Measurements from ENCODE around the gene SAT1. TPM values are rescaled to one million over a fixed set of nuclear protein-coding genes. Genes with fewer than 3 reads are reported as not detected.

The SAT1 gene
- total RNA-seq, 1 experiment from 2014 or later, result 55.2 TPM

- Histone ChIP-seq H3K4me2 (ENCODE audit: insufficient read depth, insufficient read length, low read length) (no peak overlapping the region), H2AK5ac (ENCODE audit: insufficient read length, low read length) (no peak overlapping the region), H2BK20ac (ENCODE audit: low read depth, low read length, poor library complexity, severe bottlenecking) (no peak overlapping the region), H4K5ac (ENCODE audit: insufficient read length, low read depth, low read length) (no peak overlapping the region), H4K91ac (ENCODE audit: insufficient read length, low read depth, low read length) (no peak overlapping the region), H3K27me3 (ENCODE audit: insufficient read depth, low read length) (no peaks in the 10 kb centered on the region), H4K8ac (replicated peaks; ENCODE audit: insufficient read length, low read depth, low read length) (no peak overlapping the region), H3K56ac (ENCODE audit: insufficient read length, low read depth, low read length) (no peak overlapping the region), H4K20me1 (ENCODE audit: control insufficient read depth, insufficient read depth, insufficient read length) (no peaks in the 10 kb centered on the region), H2BK120ac (ENCODE audit: low read depth, low read length, poor library complexity, severe bottlenecking) (no peak overlapping the region), H3K18ac (ENCODE audit: insufficient read length, low read depth, low read length) (no peak overlapping the region), H3K9ac (ENCODE audit: extremely low read depth, insufficient read length, low read length) (no peak overlapping the region), H3K4me1 (ENCODE audit: insufficient read depth, low read length) (no peaks in the 10 kb centered on the region), H3K79me2 (ENCODE audit: insufficient read depth, low read length) (no peaks in the 10 kb centered on the region), H2BK5ac (ENCODE audit: insufficient read length, low read length) (no peak overlapping the region), H3K79me1 (ENCODE audit: insufficient read depth, low read depth, low read length, poor library complexity, severe bottlenecking) (no peaks in the 10 kb centered on the region), H3K27ac (ENCODE audit: insufficient read length, low read depth, low read length) (no peak overlapping the region), H3K23me2 (ENCODE audit: insufficient read length, low read depth, low read length, poor library complexity, severe bottlenecking) (no peaks in the 10 kb centered on the region), H2BK12ac (ENCODE audit: insufficient read length, low read depth, low read length) (no peak overlapping the region), H3K9me3 (ENCODE audit: control insufficient read depth, low read depth, low read length) (no peaks in the 10 kb centered on the region), H3T11ph (ENCODE audit: low read length) (no peak overlapping the region), H3K23ac (ENCODE audit: insufficient read length, low read depth, low read length) (no peak overlapping the region), H3K4ac (ENCODE audit: low read depth, low read length) (no peak overlapping the region), H3K14ac (ENCODE audit: insufficient read depth, low read length) (no peak overlapping the region), H2AFZ (ENCODE audit: low read length) (no peak overlapping the region), H2BK15ac (ENCODE audit: low read depth, low read length) (no peak overlapping the region)
- Mint-ChIP-seq H3K9me3 (no peaks in the 10 kb centered on the region), H3K27ac (no peak overlapping the region), H3K27me3 (ENCODE audit: low read depth) (no peaks in the 10 kb centered on the region), H3K4me3 (no peak overlapping the region), H3K36me3 (ENCODE audit: insufficient read depth in 1 of 3, low read depth in 3 of 3) (peaks cover 0 to 1% (median 0%) of the 10 kb centered on the region in 3 experiments; a peak in 1 of 7 replicates), H3K4me1 (no peaks in the 10 kb centered on the region)
- no CpG with 5 or more reads among the region's 6 CpGs for WGBS (ENCODE audit: extremely low coverage, insufficient read length, low lambda C conversion rate)
- no peak for DNase-seq
- TF ChIP-seq CTCF (conservative IDR thresholded peaks at IDR 0.05), result no peak
Observed at GRCh38 chrX:23822841-23823240, 39.9 kb downstream of the SAT1 start.

Data from H9 (cell line).